Omental fat pad (tissue), 4 donors: Measurements from ENCODE around the gene BLMH. TPM values are rescaled to one million over a fixed set of nuclear protein-coding genes. Genes with fewer than 3 reads are reported as not detected.

Experiments
- ATAC-seq: fragments of 150-250 bp; one replicate; pipeline ENCODE4 v1.9.1; 2016; ENCODE audit warnings: mild to moderate bottlenecking, moderate library complexity; ENCODE audit not compliant: low FRiP score
- DNase-seq: peaks from one replicate; pipeline ENCODE4 v3.0.0-alpha.2; 2019; ENCODE audit warnings: low spot score
- CTCF ChIP-seq, 3 donors: fragments of 450-650 bp; IDR thresholded peaks; one replicate each; pipeline ENCODE4 v1.5.1; 2016 to 2017; ENCODE audit warnings: antibody characterized with exemption in 3 of 3, mild to moderate bottlenecking in 3 of 3, moderate library complexity in 2 of 3
- total RNA-seq, 4 donors: library from RNA; depleted of rRNA; stranded (reverse); fragments of >200 nt; gene quantifications; one replicate each; pipeline ENCODE4 v1.1.0, GENCODE V29; 2016

The BLMH gene
- total RNA-seq, 4 donors from 2014 or later: 19.1 to 33.9 (median 28.3) TPM

- no peak for DNase-seq
- ATAC-seq: no peak
- TF ChIP-seq CTCF (IDR thresholded peaks at IDR 0.05): no peak
Observed at GRCh38 chr17:30244853-30245385, 46.8 kb downstream of the BLMH start.

GRCh38 chr17:30243568-30243967 lies 48.2 kb downstream of the BLMH start:
- ATAC-seq (no peak), DNase-seq (no peak)
- no peak for TF ChIP-seq CTCF (IDR thresholded peaks at IDR 0.05)

GRCh38 chr17:30243002-30243401 lies 48.7 kb downstream of the BLMH start:
- no peak for ATAC-seq
- no peak for TF ChIP-seq CTCF (IDR thresholded peaks at IDR 0.05)
- no peak for DNase-seq

GRCh38 chr17:30241051-30241450 lies 50.7 kb downstream of the BLMH start:
- ATAC-seq: no peak
- DNase-seq: no peak
- no peak for TF ChIP-seq CTCF (IDR thresholded peaks at IDR 0.05)

- ATAC-seq (no peak), DNase-seq (no peak)
- no peak for TF ChIP-seq CTCF (IDR thresholded peaks at IDR 0.05)
Observed at GRCh38 chr17:30240177-30240576, 51.6 kb downstream of the BLMH start.

GRCh38 chr17:30239089-30239462 lies 52.7 kb downstream of the BLMH start:
- no peak for TF ChIP-seq CTCF (IDR thresholded peaks at IDR 0.05)
- DNase-seq (no peak), ATAC-seq (no peak)

- TF ChIP-seq CTCF (IDR thresholded peaks at IDR 0.05): no peak
- DNase-seq (no peak), ATAC-seq (peak; percentile 6)
Observed at GRCh38 chr17:30238387-30239088, 53.2 kb downstream of the BLMH start.
